HG03108 (cell line): Measurements from ENCODE around the gene POU2F1.
"Not testable (repeated sequence)": the region's sequence is repeated elsewhere in the genome, so short reads cannot be mapped to it uniquely, and the experiment has no call there.

Experiments
- ATAC-seq: cut with Tn5 transposase; IDR thresholded peaks from one replicate; pipeline ENCODE4 v1.9.1; 2021; ENCODE audit warnings: moderate library complexity; ENCODE audit not compliant: unreplicated experiment

The POU2F1 gene

DNA sequence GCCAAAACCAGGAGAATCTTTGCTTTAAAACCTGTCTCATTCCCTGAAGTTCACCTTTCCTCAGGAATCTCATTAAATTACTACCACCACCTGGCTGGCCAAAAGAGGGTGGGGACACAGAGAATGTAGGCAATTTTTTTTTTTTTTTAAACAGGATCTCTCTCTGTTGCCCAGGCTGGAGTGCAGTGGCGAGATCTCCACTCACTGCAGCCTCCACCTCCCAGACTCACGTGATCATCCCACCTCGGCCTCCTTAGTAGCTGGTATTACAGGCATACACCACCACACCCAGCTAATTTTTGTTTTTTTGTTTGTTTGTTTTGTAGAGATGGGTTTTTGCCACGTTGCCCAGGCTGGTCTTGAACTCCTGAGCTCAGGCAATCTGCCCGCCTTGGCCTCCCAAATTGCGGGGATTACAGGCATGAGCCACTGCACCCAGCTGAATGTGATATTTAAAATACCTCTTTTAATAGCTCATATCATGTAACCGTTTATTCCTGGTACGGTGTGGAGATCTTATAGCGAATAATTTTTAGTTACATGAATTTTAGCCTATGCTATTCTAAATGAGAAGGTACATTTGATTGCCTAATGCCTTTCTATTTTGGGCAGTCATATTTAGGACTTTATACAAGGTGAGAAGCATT, 84.5 kb downstream of the POU2F1 start:
- ATAC-seq, result no peak

DNA sequence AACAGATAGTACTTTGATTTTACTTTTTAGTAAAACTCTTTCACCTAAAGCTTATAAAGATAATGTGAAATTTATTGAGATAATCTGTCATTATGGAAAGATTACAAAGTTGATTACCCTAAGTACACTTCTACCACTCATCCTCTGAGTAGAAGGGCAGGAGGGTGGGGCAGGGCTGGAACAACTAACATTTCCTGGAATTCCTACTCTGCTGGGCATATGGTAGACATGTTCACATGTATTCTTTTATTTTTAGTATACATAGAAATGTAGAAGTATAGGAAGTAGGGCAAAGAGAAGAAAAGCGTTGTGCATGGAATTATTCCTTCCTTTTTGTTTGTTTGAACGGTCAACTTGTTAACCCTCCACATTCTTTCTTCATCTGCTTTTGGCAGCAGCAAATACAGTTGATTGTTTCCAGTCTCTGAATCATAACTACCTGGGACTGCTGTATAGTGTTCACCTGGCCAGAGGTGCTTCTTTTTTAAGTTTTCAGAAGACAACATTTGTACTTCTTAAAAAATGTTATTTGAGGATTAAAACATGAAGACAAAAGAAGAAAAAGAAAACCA, 85.1 kb downstream of the POU2F1 start:
- no peak for ATAC-seq

DNA sequence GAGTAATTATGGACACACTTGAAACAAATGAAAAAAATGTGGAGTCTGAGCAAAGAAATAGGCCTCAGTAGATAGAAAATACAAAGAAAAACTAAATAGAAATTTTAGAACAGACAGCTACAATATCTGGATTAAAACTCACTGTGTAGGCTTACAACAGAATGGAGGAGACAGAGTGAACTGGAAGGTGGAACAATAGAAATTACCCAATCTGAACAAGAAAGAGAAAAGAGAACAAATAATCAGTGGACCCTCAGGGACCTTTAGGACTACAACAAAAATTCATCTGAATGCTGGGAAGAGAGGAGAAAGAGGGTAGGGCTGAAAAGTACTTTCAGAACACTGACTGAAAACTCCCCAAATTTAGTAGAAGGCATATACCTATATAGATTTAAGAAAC, 90.0 kb downstream of the POU2F1 start:
- no peak for ATAC-seq

DNA sequence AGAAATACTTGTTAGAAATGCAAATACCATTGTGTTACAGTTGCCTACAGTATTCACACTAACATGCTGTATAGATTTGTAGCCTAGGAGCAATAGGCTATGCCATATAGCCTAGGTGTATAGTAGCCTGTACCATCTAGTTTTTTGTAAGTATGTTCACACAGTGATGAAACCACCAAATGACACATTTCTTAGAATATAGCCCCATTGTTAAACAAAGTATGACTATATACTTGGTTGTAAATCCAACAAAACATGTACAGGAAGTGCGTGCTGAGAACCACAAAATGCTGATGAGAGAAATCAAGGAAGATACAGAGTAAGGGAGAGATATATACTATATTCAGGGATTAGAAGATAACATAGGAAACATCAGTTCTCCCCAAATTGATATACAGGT, 92.2 kb downstream of the POU2F1 start:
- ATAC-seq, result no peak

DNA sequence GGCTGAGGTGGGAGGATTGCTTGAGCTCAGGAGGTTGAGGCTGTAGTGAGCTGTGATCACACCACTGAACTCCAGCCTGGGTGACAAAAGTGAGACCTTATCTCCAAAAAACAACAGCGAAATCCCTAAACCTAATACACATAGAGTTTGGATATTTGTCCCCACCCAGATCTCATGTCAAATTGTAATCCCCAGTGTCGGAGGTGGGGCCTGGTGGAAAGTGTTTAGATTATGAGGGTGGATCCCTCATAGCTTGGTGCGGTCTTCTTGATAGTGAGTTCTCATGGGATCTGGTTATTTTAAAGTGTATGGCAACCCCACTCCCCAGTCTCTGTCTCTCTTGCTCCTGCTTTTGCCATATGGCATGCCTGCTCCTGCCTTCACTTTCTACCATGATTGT, 94.0 kb downstream of the POU2F1 start:
- no peak for ATAC-seq

DNA sequence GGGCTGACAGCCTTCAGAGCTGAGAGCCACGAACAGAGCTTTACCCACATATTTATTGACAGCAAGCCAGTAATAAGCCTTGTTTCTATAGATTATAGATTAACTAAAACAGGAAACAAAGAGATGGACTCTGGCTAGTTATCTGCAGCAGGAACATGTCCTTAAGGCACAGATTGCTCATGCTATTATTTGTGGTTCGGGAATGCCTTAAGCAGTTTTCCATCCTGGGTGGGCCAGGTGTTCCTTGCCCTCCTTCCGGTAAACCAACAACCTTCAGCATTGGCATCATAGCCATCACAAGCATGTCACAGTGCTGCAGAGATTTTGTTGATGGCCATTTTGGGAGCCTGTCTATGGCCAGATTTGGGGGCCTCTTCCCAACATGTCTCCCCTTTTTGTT, 96.8 kb downstream of the POU2F1 start:
- no peak for ATAC-seq

DNA sequence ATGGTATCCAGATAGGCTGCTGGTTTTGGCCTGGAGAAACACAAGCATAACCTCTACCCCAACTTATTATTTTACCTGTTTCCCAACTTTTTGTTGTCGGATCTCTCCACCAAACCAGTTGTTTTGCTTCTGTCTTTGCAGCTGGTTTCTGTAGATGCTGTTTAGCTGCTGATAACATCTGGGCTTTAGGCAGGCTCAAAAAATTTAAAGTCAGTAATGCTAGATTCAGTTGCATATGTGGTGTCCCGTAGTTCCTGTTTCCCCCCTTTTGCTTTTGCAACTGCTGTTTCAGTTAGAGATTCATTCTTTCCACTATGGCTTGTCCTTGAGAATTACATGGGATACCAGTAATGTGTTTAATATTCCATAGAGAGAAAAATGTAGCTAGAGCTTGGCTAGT, 98.5 kb downstream of the POU2F1 start:
- not testable (repeated sequence) for ATAC-seq

DNA sequence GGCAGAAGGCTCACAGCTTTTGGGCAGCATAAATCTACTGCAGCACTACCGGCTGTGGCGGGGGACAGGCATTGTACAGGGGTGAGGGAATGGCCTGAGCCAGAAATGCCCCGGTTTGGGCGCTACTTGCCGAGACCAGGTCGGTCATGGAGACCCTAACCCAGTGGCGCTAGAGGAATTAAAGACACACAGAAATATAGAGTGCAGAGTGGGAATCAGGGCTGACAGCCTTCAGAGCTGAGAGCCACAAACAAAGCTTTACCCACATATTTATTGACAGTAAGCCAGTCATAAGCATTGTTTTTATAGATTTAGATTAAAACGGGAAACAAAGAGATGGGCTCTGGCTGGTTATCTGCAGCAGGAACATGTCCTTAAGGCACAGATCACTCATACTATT, 101.8 kb downstream of the POU2F1 start:
- ATAC-seq, result no peak

DNA sequence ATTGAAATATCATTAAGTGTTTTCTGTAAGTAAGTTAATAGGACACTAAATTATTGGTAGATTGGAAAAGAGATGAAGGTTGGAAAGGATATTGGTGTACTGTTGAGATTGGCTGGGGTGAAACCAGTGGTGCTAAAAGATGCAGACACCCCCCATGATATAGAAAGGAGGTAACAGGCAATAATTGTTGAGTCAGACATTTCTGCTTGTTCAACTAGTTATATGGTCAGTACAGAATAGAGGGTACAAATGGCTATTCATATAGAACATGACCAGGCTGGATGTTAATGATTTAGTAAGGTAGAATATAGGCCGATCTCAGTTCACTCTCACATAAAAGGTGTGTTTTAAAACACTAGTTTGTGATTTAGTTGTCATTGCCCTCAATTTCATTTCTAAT, 104.5 kb downstream of the POU2F1 start:
- ATAC-seq, result no peak

DNA sequence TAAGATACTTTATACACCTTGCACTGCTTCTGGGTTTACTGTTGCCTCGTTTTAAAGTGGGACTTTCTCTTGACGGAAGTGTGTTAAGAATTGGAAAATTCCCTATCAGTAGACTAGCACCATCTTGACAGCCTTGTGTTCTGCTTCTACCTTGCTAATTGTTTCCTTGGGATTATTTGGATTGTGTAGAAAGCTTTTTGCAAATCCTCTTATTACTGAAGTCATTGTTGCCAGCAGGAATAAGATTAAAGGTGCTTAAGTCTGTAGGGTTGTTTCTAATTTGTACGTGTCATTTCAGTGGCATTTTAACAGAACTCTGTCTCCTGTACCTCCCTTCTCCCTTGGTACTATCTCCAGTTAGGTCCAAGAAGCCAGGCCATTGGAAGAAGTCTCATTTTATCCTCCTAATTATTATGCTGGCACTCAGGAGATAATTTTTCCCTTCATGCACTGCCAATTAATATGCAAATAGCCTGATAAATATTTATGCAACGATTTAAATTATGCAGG, 107.7 kb downstream of the POU2F1 start:
- ATAC-seq, result no peak

DNA sequence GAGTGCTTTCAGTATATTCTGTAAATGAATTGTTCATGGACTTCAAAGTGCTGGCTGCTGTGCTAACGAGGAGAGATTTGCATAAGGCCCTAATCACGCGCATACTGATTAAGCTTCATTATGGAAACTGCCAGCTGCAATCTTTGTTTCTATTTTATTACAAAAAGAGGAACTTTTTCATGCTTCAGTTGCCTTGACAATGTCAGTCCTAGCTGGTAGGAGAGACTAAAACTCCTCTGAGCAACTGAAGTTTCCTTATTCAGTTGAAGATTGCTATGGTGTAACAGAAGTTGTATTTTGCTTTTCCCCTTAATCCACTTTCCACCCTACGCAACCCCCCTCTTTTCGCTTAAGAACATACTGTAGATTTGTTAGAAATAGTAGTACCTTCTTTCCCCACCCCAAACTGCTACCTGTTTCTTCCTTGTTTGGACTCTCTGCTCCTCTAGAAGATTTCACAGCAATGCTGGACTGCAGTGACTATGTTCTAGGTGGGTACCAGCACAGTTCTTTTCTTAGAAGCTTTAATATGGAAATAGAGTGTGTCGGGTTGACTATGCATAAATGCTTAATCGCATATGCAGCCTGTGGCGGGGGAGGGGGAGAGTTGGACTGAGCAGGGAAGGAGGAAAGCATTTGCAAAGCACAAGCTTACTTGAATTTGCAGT, 108.3 kb downstream of the POU2F1 start:
- peak; percentile 60 for ATAC-seq

DNA sequence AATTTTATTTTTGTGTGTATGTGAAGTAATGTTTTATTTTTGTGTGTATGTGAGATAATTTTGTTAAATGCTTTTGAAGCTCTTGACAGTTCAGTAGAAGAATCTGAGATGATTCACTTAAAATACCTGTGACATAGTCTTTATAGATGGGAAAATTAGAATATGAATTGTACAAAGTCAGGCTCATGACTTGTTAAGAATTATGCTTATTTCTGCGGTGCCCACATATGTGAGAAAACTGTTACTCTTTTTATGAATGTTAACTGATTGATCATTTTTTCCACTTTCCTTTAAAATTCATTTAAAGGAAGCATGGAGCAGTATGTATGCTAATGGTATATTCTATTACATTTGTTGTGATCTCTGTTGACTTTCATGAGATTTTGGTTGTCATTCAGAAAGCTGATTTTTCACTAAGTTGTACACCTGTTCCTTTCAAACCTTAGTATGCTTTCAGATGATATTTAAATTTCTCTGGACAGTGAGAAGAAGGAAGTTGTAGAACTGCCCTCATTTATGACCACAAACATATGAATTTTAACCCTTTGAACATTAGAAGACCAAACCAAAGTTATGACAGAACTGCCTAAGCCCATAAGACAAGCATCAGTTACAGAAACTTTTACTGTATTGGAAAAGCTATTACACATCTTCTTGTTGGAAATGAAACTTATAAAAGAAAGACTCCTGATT, 110.1 kb downstream of the POU2F1 start:
- peak; percentile 28 for ATAC-seq

DNA sequence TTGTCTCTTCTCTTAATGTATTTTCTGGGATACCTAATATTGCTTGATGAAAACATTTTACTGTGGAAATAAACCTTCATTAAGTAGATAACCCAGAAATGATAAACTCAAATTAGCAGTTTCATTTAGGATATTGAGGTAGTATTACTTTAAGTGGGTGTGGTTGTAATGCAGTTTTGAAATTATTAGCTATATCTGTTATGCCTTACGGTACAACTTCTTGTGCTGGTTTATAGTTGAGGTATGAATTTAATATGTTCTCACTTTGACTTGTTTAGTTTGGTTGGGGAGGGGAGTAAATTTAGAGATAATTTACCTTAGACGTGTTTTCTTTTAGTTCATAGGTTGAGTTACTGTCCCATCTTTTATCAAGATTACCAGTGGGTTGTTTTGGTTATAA, 111.0 kb downstream of the POU2F1 start:
- no peak for ATAC-seq

DNA sequence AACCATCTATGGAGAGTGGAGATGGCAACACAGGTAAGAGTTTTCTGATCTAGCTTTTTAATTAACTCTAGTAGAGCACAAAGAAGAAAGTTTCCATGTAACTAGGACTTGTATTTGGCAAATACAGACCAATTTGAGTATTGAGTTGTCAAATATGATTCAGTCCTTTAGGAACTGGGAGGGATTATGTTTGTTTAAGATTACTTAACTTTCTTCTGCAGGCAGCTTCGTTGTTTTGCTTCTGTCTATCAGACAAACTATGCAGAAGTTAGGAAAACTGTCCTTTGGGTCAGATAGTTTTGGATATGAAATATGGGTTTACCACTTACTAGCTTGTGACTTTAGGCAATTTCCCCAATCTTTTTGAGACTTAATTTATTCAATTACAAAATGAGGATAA, 111.8 kb downstream of the POU2F1 start:
- ATAC-seq, result no peak

DNA sequence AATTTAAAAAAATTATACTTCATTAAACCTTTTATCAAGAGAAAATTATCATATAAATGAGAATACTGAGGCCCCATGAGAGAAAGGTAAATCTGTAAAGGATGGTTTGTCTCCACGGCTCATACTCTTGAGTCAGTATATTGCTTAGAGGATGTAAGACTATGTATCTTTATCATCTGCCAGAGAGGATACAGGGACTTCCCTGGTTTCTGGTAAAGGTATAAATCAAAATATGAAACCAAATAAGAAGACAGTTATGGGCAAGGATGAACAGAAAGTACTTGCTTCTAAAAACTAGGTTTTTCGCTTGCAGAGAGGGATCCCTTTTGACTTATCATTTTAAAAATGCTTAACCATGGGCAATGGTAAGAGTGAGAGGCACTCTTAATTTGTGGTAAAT, 112.4 kb downstream of the POU2F1 start:
- no peak for ATAC-seq

DNA sequence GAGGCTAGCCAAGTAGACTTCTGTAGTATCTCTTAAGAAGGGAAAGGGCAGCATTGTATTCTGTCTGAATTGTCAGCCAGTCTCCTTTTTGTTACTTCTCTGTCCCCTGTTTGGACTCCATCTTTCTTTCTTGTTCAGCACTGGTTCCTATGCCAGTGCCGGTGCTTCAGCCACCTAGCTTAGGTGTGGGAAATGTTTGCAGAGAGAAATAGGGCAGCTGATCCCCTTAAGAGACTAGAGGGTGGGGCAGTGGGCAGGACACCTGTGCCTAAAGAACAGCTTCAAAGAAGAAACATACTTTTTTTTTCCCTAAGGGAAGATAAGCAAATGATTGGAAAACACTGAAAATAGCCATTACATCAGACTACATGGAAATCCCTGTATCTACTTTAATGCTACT, 113.0 kb downstream of the POU2F1 start:
- no peak for ATAC-seq

DNA sequence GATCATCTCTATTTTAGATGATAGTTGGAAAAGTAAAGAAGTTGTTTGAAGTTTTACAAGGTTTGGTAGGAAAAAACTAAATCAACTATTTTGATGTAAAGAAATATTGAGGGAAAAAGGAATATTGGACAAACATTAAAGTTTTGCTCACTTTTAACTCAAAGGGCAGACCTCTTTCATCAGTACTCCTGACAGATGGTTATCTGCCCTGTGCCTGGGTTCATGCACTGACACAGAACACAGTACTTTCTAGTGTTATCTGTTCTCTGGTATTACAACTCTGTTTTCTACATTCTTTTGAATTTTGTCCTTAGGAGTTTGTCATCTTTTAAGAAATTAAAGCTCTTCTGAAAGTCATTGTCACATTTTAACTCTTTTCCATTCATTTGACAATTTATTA, 118.7 kb downstream of the POU2F1 start:
- no peak for ATAC-seq

DNA sequence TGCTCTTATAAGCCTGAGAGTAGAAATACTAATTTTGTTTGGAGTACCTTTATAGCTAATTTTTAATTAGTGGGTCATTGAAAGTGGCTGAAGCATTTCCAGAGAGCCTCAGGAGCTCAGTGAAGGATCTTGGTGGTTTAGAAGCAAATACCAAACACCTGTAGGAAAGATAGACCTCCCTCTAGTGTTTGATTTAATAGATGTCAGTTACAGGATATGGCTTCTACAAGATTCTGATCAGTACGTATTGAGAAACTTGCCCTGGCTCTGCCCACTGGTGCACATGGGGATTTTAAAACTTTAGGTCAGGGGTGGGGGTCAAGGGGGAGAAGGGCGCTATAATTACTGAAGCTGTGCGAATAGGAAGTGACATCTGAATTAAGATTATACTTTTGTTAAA, 122.2 kb downstream of the POU2F1 start:
- no peak for ATAC-seq

DNA sequence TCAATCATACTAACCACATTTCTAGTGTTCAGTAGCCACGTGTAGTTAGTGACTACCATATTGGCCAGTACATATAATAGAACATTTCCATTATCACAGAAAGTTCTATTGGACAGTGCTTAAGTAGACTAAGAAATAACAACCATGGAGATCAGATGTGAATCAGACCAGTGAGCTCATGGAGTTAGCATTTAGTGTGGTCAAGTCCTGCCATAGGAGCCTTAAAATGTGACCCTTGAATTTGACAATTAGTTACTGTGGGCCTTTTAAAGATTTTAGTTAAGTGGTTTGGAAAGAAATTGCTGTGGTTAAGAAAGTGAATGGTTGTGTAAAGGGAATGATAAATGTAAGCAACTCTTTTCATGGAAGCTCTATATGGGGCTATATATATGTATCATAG, 123.4 kb downstream of the POU2F1 start:
- no peak for ATAC-seq

DNA sequence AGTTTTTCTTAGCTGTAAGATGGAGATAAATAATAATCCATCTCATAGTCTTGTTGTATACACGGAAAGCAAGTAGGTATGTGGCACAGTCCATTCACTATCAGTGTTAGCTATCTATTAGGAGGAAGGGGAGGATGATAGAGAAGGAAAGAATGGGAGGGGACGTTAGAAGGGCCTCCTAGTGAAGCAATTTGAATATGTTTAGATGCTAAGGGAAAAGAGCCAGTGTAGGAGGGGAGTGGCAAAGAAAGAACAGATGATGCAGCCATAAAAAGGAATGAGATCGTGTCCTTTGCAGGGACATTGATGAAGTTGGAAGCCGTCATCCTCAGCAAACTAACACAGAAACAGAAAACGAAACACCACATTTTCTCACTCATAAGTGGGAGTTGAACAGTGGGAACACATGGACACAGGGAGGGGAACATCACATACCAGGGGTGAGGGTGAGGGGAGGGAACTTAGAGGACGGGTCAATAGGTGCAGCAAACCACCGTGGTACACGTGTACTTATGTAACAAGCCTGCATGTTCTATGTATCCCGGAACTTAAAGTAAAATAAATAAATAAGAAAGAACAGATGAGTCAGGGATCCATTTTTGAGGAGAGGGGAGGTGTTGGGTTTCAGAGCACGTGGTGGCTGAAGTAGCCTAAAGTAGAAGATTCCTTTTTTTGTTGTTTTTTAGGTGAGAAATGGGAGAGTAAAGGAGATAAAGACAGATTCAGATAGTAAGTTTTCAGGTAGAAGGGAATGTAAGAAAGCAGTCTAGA, 124.1 kb downstream of the POU2F1 start:
- no peak for ATAC-seq

DNA sequence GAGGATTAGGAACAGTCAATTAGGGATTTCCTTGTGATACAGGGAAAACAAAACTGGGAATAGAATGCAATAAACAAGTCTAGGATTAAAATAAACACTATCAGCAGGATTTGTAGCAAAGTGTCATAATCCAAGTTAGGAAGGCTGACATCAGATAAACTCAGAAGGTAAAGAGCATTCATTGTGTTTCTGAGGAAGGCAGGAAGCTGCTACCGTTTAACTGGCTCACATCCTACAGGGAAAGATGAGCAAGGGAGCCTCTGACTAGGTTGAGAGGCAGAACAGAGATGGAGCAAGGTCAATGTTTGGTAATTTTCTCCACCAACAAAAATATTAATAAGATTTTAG, 124.7 kb downstream of the POU2F1 start:
- ATAC-seq, result no peak
